Measurements from ENCODE around the gene INTS14.

- TF ChIP-seq POLR2A (IDR thresholded peaks at IDR 0.05; ENCODE audit: low read length) (no peak), GATA1 (IDR thresholded peaks at IDR 0.05; ENCODE audit: low read depth, low read length) (no peak)
Measured at GRCh38 chr15:65556622-65557021, 54.3 kb downstream of the INTS14 start.
